ENCODE data around the gene AKAP10.
"Not testable (repeated sequence)": the region's sequence is repeated elsewhere in the genome, so short reads cannot be mapped to it uniquely, and the experiment has no call there.

Gene AKAP10

DNA sequence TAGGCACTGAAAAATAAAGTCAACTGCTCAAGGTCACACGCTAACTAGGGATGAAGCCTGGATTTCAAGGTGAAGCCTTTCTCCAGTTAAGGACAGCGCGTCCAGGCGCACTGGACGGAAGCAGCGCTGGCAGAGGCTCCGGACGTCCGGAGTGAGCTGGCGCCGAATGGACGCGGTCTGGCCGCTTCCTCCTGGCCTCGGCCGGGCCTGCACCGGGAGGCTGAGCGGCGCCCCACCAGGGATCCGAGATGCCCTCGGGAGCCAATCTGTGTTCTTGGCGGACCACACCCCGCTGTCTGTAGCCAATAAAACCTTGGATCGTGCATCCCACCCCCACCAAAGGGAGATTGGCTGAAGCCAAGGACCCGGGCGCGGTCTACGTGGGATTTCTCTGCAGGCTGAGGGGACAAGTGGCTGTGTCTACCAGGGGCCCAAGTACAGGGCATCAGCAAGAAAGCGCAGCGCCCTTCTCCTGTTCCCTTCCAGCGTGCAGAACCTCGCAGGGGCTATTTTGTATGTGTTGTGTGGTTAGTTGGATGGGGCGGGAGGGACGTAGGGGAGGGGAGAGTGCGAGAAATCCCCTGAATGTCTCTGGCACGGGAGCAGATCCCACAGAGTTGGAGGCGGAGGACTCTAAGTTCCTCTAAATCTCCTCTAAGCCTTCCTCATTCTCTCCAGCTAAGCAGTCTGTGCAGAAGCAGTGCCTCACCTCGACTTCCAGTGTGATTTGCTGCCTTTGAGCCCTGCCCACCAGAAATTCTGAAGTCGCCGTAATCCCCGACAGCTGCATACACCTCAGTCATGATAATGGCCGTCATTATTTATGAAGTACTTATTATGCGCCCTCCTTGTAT, 2.5 kb upstream of the AKAP10 start:
- no peak for DNase-seq (ENCODE audit: low read depth in 2 of 2)

DNA sequence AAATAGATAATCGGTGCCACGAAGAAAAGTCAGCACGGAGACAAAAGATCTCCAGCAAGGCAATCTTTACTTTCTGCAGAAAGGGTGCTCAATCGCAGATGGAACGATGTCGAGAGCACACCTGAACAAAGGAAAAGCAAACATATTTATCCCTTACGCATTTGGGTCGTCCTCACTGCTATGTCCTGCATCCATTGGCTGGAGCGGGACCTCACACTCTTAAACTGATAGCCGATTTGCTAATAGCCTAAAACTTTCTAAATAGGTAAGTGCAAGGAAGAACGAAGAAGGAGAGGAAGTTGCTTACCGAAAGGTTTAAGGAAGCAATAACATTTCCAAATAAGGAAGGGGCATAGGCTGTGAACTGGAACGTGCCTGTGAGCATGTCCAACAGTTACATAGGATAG, 1.2 kb upstream of the AKAP10 start:
- DNase-seq (ENCODE audit: low read depth in 2 of 2), result no peak

DNA sequence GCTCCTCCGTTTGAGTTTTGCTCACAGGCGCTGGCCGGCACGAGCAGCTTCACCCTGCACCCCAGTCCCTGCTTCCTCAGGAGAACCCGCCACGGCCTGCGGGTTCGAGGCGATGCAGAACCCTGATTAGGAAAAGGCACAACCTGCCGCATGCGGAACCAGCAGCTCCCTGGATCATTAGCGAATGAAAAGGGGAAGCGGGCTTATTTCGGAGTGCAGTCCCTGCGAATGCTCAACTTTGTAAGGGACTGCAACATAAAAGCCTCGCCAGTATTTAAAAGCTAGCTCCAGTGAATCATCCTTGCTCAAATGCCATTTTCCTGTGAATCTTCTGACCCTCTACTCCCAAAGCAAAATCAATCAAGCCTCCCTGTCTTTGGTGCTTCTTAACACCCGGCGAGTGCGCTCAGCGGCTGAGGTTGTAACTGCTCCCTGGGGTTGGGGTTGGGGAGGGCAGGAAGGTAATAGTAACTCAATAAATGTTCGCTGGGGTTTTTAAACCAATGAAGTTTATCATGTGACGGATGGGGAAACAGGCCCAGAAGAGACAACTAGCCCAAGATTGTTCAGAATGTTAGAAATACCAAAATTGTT, 678 bp upstream of the AKAP10 start:
- DNase-seq (ENCODE audit: low read depth in 2 of 2), result peak in 1 of 2 donors; percentile 13

DNA sequence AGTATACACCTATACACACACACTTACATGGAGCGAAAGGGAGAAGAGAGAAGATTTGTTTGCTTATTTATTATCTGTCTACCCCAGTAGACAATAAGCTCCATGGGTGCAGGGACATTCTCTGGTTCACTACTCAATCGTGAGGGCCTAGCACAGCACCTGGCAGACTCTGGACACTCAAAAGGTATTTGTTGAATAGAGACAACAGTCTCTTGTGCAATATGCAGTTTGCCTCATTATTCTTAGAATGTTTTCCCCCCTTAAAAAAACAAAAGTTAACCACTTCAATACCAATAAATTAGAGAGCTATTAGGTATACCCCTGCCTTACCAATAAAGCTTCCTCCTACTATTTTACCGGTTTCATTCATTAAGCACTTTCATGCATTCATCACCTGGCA, 2.0 kb downstream of the AKAP10 start:
- DNase-seq (ENCODE audit: low read depth in 2 of 2), result no peak

DNA sequence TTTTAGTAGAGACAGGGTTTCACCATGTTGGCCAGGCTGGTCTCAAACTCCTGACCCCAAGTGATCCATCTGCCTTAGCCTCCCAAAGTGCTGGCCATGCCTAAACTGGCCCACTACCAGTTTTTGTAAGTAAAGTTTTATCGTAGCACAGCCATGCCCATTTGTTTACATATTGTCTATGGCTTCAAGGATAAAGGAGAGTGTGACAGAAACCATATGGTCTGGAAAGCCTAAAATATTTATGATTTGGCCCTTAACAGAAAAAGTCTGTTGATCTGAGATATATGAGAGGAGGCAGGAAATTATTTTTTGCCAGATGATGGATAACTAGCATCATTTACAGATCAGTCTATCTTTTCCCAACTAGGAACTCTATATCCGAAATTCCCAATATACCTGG, 4.5 kb downstream of the AKAP10 start:
- DNase-seq (ENCODE audit: low read depth in 2 of 2), result no peak

DNA sequence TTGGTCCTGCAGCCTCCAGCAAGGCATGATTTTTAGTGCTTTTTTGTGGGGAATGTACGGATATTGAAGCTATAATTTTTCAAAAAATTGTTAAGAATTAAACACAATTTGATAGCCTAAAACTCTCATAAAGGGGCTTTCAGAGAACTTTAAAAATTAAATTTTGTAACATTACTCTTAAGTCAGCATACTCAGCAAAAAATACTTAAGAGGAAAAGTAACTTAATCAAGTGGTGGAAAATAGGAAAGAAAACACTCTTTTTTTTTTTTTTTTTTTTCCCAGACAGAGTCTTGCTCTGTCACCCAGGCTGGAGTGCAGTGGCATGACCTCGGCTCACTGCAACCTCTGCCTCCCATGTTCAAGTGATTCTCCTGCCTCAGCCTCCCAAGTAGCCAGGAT, 14.7 kb downstream of the AKAP10 start:
- not testable (repeated sequence) for DNase-seq (ENCODE audit: low read depth in 2 of 2)

DNA sequence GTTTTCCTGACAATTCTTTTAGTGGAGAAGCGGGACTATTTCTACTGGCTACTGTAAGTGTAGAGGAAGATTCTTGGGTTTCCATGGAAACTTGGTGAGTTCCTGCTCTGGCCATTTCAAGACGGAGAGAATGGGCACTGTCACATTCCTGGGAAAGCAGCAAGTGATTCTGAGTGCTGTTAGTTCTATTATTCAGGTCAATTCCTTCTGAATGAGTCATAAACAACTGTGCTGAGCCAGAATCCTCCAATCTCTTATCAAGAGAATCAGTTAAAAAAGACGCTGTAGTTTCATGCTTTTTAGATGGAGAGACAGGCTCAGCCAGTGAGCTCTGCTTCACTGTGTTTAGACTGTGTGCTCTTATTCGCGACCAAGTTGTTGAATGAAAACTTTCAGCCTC, 19.6 kb downstream of the AKAP10 start:
- DNase-seq (ENCODE audit: low read depth in 2 of 2), result no peak

DNA sequence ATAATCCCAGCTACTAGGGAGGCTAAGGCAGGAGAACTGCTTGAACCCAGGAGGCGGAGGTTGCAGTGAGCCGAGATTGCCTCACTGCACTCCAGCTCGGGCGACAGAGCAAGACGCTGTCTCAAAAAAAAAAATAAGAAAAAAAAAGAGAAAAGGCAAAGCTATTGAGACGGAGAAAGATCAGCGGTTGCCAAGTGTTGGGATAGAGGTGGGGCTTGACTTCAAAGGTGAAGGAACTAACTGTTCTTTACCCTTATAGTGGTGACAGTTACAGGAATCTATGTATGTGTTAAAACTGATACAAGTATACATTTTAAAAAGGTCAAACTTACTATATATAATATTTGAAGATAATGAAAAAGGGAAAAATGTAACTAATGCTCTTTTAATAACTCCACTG, 22.5 kb downstream of the AKAP10 start:
- no peak for DNase-seq (ENCODE audit: low read depth in 2 of 2)

DNA sequence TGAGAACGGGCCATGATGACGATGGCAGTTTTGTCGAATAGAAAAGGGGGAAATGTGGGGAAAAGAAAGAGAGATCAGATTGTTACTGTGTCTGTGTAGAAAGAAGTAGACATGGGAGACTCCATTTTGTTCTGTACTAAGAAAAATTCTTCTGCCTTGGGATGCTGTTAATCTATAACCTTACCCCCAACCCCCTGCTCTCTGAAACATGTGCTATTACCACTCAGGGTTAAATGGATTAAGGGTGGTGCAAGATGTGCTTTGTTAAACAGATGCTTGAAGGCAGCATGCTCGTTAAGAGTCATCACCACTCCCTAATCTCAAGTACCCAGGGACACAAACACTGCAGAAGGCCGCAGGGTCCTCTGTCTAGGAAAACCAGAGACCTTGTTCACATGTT, 26.2 kb downstream of the AKAP10 start:
- DNase-seq (ENCODE audit: low read depth in 2 of 2), result not testable (repeated sequence)

DNA sequence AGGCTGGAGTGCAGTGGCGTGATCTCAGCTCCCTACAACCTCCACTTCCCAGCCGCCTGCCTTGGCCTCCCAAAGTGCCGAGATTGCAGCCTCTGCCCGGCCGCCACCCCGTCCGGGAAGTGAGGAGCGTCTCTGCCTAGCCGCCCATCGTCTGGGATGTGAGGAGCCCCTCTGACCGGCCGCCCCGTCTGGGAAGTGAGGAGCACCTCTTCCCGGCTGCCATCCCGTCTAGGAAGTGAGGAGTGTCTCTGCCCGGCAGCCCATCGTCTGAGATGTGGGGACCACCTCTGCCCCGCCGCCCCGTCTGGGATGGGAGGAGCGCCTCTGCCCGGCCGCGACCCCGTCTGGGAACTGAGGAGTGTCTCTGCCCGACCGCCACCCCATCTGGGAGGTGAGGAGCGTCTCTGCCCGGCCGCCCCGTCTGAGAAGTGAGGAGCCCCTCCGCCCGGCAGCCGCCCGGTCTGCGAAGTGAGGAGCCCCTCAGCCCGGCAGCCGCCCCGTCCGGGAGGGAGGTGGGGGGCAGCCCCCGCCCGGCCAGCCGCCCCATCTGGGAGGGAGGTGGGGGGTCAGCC, 26.9 kb downstream of the AKAP10 start:
- DNase-seq (ENCODE audit: low read depth in 2 of 2), result not testable (repeated sequence)

DNA sequence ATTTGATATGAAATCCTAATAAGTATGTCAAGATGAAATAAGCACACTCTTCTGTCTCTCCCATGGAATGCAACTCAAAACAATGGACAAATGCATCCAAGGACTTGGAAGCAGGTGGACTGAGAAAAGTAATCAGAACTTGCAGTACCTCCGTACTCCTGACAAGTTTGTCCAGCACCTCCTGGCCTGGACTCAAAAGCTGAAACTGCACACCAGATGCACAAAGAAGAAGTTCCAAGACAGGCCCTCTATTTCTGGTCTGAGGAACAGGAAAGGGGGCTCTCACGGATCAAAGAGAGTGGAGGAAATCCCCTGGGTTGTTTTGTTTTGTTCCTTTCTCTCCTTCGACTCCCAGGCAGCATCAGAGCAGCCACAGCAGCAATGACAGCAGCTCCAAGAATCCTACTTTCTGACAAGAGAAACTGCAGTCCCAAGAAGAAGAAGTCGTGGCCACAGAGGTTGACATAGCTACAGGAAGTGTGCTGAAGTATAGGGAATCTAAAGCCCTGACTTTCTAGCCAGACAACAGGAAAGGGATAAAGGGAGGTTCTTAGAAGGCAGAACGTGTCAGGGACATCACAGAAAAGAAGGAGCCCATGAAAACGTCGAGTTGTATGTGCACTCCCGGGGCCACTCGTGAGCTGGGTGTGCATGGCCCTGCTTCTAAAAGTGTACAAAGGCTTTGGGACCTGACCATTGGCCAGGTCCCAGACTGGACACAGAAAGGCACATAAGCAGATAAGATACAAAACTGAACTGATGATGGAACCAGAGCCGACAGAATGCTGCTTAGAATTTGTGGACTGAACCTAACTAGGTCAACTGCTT, 29.3 kb downstream of the AKAP10 start:
- DNase-seq (ENCODE audit: low read depth in 2 of 2), result no peak

DNA sequence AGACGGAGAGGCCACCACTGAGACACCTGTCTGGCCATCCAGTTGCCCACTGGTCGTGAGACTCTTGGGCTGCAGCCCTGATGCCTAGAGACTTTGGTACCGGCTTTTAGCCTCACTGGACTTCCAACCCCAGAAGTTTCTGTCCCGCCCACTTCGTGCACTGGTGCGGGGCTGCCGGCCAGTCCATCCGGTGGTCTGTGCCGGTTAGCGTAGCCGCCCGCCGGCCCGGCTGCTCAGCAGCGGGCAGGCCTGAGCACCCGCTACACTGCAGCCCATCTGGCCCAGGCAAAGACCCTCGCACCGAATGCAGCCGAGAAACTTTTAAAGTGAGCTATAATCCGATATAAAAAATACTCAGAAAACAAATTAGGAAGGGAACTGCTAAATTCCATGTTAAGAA, 30.7 kb downstream of the AKAP10 start:
- no peak for DNase-seq (ENCODE audit: low read depth in 2 of 2)

DNA sequence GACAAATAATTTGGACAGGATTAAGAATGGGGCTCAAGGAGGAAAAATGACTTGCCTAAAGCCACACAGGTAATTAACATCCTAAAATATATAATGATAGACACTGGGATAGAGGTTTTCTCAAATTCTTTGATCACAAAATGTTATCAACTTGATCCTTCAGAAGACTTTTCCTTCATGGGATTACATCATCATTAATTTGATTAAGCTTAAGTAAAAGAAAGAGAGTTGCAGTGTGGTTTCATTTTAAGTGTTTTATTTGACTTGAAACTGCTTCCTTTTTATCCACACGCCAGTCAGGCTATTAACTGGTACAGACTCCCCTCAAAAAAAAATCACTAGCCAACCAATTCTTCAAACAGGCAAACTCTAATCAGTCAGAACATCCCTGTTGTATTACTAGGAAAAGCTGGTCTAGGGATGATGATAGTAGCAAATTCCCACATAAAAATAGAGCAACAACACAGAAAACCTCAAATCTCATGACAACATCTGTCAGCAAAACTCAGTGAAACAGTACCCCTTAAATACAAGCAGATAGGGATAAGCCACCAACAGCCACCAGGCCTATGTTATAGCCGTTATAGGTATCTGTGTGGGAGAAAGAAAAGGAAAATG, 32.5 kb downstream of the AKAP10 start:
- DNase-seq (ENCODE audit: low read depth in 2 of 2), result no peak

DNA sequence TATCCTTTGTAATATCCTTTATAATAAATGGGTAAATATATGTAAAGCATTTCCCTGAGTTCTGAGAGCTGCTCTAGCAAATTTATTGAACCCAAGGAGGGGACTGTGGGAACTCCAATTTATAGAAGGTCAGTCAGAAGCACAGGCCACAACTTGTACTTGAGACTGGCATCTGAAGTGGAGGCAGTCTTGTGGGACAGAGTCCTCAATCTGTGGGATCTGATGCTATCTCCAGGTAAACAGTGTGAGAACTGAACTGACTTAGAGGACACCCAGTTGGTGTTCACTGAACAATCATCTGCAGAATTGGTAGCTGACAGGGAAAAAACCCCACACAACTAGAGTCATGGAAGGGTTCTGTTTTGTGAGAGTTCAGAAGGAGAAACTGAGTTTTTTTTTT, 34.0 kb downstream of the AKAP10 start:
- no peak for DNase-seq (ENCODE audit: low read depth in 2 of 2)

DNA sequence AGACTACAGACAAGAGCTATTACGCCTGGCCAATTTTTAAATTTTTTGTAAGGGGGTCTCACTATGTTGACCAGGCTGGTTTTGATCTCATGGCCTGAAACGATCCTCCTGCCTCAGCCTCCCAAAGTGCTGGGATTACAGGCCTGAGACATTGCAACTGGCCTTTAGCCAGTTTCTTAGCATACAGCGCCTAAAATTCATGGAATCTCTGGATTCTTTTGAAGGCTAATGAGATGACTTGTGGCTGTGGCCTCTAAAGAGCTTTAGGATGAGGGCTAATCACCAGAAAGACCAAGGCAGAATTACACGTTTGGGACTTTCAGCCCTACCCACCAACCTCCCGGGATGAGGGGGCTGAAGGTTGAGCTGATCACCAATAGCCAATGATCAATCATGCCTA, 34.6 kb downstream of the AKAP10 start:
- no peak for DNase-seq (ENCODE audit: low read depth in 2 of 2)

DNA sequence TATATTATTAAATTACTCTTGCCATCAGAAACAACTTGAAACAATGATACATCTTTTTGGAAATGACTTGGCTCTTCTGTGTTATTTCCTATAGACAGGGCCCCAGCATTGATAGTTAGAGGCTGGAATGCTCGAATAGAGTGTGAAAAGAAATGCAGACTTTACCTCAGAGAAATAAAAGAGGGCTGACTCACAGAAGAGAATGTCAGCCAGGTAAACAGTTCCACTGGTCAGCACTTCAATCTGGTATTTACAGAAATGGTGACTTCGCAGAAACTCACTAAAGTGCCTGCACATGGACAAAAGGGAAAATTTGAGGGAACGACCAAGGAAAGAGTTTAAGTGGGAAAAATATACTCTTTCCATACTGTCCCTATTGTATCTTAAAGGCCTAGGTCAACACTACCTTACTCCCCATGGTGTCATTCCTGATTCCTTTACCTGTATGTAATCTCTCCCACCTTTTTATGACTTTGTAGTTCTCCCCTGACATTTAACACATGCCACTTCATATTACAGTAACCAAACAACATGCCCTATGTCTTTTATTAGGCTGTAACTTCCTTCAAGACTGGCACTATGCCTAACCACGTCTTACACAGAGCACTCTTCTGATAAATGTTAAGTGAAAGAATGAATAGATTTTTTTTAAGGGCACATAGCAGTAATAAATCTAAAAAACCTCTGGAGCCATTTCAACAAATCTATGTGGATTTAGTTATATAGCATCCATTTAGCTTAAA, 36.7 kb downstream of the AKAP10 start:
- DNase-seq (ENCODE audit: low read depth in 2 of 2), result no peak

DNA sequence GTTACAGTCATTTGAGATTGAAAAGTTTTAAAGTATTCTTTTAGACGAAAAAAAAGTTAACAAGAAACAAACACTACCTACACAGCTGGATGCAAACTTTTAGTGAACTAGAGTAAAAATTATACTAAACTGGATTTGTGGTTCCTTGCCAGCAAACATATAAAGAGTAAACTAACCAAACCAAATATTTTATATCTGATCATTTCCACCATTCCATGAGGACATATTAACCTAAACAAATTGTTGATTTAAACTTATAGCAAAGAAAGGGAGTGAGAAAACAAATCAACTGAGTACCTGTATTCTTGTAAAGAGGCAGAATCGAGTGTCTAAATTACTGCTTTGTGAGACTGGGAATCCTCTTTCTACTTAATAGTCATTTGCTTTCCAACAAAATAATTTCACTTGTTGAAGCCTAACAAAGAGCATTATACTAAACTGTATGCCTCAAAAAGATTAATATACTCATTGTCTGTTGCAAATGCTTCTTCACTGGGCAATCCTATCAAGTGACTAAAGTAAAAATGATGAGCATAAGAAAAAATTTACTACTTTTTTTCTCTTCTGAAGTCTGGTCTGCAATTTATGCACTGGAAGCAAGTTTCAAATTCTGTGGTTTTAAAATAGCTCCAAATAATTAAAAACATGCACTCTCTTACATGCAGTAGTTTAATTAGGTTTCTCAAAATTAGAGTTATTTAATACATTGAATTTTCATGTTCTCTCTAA, 37.5 kb downstream of the AKAP10 start:
- DNase-seq (ENCODE audit: low read depth in 2 of 2), result no peak

DNA sequence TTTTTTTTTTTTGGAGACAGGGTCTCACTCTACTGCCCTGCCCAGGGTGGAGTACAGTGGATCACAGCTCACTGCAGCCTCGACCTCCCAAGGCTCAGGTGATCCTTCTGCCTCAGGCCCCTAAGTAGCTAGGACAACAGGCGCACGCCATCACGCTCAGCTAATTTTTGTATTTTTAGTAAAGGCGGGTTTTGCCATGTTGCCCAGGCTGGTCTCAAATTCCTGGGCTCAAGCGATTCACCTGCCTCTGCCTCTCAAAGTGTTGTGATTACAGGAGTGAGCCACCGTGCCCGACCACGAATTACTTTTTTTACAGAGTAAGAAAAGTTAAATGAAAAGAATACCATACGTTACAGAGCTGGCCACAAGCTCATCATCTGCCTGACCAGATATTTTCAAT, 38.9 kb downstream of the AKAP10 start:
- no peak for DNase-seq (ENCODE audit: low read depth in 2 of 2)

DNA sequence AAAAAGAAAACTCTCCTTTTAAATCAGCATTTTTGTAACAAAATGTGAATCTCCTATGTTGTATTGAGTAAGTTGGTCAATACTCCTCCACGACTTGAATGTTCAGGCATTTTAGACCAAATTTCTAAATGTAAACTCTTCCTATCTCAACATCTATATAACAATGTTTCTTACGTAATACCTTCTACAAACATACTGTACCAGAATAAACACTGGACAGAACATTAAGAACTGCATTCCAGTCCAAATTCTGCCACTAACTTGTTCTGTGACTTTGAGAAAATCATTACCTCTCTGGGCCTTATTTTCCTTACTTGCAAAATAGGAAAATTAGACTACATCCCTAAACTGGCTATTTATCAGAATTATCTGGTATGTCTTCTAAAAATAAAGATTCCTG, 40.1 kb downstream of the AKAP10 start:
- no peak for DNase-seq (ENCODE audit: low read depth in 2 of 2)

DNA sequence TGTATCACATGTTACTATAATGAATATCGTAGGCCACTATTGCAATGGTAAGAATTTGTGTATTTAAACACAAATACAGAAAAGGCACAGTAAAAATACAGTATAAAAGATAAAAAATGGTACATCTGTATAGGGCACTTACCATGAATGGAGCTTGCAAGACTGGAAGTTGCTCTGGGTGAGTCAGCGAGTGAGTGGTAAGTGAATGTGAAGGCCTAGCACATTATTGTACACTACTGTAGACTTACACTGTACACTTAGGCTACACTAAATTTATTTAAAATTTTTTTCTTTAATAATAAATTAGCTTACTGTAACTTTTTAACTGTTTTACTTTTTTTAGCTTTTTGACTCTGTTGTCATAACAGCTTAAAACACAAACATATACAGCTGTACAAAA, 42.5 kb downstream of the AKAP10 start:
- DNase-seq (ENCODE audit: low read depth in 2 of 2), result no peak

DNA sequence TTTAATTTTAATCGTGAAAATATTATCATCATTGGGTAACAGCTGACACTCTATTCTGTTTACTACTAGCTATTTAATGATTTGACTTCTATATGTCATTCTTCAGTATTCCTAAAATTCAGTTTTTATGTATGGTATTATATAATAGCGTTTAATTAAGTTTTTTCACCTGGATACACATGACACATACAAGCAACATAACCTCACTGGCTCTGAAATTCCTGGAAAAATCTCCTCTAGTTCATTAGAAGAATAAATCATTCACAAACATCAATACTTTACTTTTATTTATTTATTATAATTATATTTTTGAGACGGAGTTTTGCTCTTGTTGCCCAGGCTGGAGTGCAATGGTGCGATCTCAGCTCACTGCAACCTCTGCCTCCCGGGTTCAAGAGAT, 44.0 kb downstream of the AKAP10 start:
- no peak for DNase-seq (ENCODE audit: low read depth in 2 of 2)

Measured in stimulated activated CD4-positive, alpha-beta T cell treated with anti-CD3 and anti-CD28 coated beads, Interleukin-15, amount 100 ng/mL, for 48 hours (primary cell).